ENCODE measurements around the gene KHDC1L.
"Not testable (repeated sequence)": the region's sequence is repeated elsewhere in the genome, so short reads cannot be mapped to it uniquely, and the experiment has no call there.

The KHDC1L gene

GRCh38 chr6:73225396-73225795 is at the start of gene KHDC1L:
TSS of gene KHDC1L (minus strand) at chr6:73225496. CDS start at chr6:73225408, 88 bp downstream.
- no peak for DNase-seq (ENCODE audit: low read depth in 2 of 2)

GRCh38 chr6:73269296-73269695 is 44.0 kb upstream of the KHDC1L start:
- DNase-seq (ENCODE audit: low read depth in 2 of 2): not testable (repeated sequence)

DNA sequence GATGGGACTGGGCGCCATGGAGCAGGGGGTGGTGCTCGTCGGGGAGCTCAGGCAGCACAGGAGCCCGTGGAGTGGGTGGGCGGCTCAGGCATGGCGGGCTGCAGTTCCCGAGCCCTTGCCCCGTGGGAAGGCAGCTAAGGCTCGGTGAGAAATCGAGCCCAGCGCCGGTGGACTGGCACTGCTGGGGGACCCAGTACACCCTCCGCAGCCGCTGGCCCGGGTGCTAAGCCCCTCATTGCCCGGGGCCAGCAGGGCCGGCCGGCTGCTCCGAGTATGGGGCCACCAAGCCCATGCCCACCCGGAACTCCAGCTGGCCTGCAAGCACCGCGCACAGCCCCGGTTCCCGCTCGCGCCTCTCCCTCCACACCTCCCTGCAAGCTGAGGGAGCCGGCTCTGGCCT is 43.6 kb upstream of the KHDC1L start:
- not testable (repeated sequence) for DNase-seq (ENCODE audit: low read depth in 2 of 2)

GRCh38 chr6:73264446-73264845 is 39.1 kb upstream of the KHDC1L start:
- DNase-seq (ENCODE audit: low read depth in 2 of 2): no peak

DNA sequence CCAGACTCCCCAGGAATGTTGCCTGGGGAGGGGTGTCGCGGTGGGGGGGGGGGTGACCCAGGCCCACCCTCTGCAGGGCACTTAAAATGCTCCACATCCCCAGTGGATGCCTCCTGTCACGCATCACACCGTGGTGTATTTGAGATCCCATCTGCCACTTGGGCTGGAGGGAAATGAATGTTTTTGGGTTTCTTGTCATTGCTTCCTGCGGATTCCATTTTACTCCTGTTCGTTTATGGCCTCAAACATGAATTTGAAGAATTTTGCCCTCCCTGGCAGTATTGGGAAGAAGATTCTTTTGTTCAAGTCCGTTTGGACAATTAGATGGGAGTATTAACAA is 38.2 kb upstream of the KHDC1L start:
- DNase-seq (ENCODE audit: low read depth in 2 of 2): no peak

DNA sequence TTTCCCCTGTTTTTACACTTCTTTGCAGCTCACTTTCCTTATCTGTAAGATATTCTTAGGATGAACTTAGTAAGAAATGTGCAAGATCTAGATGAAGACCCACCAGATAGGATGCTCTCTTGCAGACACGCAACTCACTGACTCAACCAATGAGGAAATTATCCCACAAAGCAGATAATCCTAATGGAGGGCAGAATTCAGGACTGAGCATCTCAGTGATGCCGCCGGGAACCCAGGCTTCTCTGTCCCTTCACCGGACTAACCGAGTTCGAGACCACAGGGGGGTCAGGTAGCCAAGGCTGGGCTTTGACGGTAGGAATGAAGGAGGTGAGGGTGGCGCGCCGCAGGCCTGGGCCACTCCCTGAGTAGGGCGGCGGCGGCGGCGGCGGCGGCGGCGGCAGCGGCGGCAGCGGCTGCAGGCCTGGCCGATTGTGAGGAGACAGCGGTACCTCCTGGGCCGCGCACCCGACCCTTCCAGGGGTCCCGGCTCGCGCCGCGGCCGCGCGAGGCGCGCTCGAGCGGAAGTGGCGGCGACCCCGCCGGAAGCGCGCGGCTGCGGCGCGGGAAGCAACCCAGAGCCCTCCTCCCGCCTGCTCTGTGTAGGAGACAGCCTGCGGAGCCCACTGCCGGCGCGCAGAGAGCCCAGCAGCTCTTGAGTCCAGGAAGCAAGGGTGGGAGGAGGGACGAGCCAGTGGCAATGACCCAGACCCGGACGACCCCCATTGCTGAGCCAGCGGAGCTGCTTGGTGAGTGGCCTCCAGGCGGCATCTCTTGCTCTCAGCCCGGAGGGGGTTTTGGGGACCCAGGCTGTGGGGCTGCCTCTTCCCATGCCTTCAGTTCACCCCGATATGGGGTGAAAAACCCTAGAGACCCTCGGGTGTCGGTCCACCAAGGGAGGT is 37.6 kb upstream of the KHDC1L start, which contains the start of gene KHDC1:
TSS of gene KHDC1 (minus strand) at position 526 of the 899 bp plus-strand sequence. CDS start 20,679 bp downstream, outside the sequence.
- DNase-seq (ENCODE audit: low read depth in 2 of 2): peak; percentile 37 to 58

- no peak for DNase-seq (ENCODE audit: low read depth in 2 of 2)
Measured at GRCh38 chr6:73258721-73259120, 33.4 kb upstream of the KHDC1L start.

- not testable (repeated sequence) for DNase-seq (ENCODE audit: low read depth in 2 of 2)
Measured at GRCh38 chr6:73254323-73254722, 29.0 kb upstream of the KHDC1L start.

DNA sequence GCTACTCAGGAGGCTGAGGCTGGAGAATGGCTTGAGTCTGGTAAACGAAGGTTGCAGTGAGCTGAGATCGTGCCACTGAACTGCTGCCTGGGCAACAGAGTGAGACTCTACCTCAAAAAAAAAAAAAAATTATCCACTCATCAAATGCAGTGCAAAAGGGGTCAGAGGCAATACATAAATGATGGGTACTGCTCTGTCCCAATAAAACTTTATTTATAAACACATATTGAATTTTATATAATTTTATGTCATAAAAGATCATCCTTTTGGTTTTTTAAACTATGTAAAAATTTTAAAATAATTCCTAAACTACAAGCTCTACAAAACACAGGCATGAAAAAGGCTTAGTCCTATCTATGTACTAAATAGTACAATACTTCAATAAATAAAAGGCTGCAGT is 27.4 kb upstream of the KHDC1L start:
- DNase-seq (ENCODE audit: low read depth in 2 of 2): no peak

DNA sequence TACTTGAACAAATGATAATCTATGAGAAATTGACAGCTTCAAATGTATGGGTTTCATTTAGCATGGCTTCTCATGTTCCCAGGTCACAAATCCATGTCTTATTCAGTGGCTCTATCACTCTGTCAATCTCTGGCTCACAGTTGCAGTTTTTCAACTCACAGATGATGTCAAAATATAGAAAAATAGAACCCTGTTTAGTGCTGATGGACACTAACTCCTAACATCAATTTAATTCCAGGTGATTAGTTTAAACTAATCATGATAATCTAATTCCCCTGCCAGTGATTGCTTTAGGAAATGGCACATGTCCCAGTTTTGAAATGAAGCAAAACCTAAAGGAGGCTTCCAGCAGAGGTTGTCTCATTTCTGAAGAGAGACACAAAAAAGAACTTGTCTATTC is 24.7 kb upstream of the KHDC1L start:
- DNase-seq (ENCODE audit: low read depth in 2 of 2): no peak

GRCh38 chr6:73248192-73248903 is 23.1 kb upstream of the KHDC1L start:
- no peak for DNase-seq (ENCODE audit: low read depth in 2 of 2)

DNA sequence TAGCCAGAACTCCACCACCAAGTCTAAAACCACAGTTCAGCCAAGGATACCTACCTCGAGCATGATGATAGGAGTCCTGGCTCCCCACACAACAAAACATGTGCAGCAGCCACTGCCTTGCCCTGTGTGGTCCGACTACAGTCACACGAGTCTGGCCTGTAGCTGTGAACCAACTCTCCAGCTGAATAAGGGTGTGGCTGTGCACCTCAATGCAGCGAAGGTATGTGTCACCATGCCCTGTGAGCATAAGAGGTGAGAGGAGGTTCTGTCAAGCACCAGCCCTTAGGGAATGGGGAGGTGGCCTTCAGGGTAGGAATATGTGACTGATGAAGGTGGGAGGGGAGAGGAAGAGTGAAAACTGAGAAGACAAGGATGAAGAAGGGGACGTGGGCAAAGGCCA is 16.7 kb upstream of the KHDC1L start:
- no peak for DNase-seq (ENCODE audit: low read depth in 2 of 2)

- no peak for DNase-seq (ENCODE audit: low read depth in 2 of 2)
Measured at GRCh38 chr6:73240730-73241129, 15.4 kb upstream of the KHDC1L start.

DNA sequence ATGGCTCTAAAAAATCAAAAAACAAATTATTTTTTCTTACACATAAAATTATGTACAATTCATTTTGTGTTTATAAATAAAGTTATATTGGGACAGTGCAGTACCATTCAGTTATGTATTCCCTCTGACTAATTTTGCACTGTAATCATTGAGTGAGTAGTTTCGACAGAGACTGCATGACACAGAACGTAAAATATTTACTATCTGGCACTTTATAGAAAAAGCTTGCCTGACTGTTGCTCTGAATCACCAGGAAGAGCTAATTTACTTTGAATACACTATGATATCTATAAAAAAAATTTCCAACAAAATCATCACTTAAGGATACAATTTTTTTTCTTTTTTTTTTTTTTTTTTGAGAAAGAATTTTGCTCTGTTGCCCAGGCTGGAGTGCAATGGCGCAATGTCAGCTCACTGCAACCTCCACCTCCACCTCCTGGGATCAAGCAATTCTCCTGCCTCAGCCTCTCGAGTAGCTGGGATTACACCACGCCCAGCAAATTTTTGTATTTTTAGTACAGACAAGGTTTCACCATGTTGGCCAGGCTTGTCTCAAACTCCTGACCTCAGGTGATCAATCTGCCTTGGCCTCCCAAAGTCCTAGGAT is 11.0 kb upstream of the KHDC1L start:
- DNase-seq (ENCODE audit: low read depth in 2 of 2): no peak

DNA sequence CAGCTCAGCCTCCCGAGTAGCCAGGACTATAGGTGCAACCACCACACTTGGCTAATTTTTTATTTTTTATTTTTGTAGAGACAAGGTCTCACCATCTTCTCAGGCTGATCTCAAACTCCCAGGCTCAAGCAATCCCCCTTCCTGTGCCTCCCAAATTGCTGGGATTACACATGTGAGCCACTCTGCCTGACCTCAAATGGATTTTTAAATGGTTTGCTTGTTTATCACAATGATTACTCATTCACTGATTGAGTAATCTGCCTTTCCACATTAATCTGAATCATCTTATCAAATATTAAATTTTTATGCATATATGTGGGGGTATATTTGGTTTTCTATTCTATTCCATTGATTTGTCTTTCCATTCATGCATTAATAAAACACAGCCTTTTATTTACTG is 9.4 kb upstream of the KHDC1L start:
- DNase-seq (ENCODE audit: low read depth in 2 of 2): no peak

GRCh38 chr6:73233971-73234370 is 8.7 kb upstream of the KHDC1L start:
- not testable (repeated sequence) for DNase-seq (ENCODE audit: low read depth in 2 of 2)

- no peak for DNase-seq (ENCODE audit: low read depth in 2 of 2)
Measured at GRCh38 chr6:73233048-73233447, 7.8 kb upstream of the KHDC1L start.

DNA sequence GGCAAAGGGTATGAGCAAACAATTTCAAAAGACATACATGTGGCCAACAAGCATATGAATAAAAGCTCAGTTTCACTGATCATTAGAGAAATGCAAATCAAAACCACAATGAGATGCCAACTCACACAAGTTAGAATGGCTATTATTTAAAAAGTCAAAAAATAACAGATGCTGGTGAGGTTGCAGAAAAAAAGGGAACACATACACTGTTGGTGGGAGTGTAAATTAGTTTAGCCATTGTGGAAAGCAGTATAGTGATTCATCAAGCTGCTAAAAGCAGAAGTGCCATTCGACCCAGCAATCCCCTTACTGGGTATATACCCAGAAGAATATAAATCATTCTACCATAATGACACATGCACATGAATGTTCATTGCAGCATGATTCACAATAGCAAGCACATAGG is 6.7 kb upstream of the KHDC1L start:
- no peak for DNase-seq (ENCODE audit: low read depth in 2 of 2)

- DNase-seq (ENCODE audit: low read depth in 2 of 2): no peak
Measured at GRCh38 chr6:73227606-73228255, 2.4 kb upstream of the KHDC1L start.

- DNase-seq (ENCODE audit: low read depth in 2 of 2): no peak
Measured at GRCh38 chr6:73216859-73217258, 8.4 kb downstream of the KHDC1L start.

- DNase-seq (ENCODE audit: low read depth in 2 of 2): no peak
Measured at GRCh38 chr6:73209117-73209516, 16.2 kb downstream of the KHDC1L start.

- DNase-seq (ENCODE audit: low read depth in 2 of 2): no peak
Measured at GRCh38 chr6:73207221-73207837, 18.0 kb downstream of the KHDC1L start.
